Omental fat pad (tissue), 4 donors: ENCODE measurements around the gene ELOVL1. TPM values are rescaled to one million over a fixed set of nuclear protein-coding genes. Genes with fewer than 3 reads are reported as not detected.

ENCODE experiments used
- ATAC-seq: fragments of 150-250 bp; one replicate; pipeline ENCODE4 v1.9.1; 2016; ENCODE audit warnings: mild to moderate bottlenecking, moderate library complexity; ENCODE audit not compliant: low FRiP score
- DNase-seq: peaks from one replicate; pipeline ENCODE4 v3.0.0-alpha.2; 2019; ENCODE audit warnings: low spot score
- CTCF ChIP-seq, 3 donors: fragments of 450-650 bp; IDR thresholded peaks; one replicate each; pipeline ENCODE4 v1.5.1; 2016 to 2017; ENCODE audit warnings: antibody characterized with exemption in 3 of 3, mild to moderate bottlenecking in 3 of 3, moderate library complexity in 2 of 3
- total RNA-seq, 4 donors: library from RNA; depleted of rRNA; stranded (reverse); fragments of >200 nt; gene quantifications; one replicate each; pipeline ENCODE4 v1.1.0, GENCODE V29; 2016

ELOVL1 gene
- total RNA-seq, 4 donors from 2014 or later = 56.4 to 124 (median 78.2) TPM

- no peak for TF ChIP-seq CTCF (IDR thresholded peaks at IDR 0.05)
- DNase-seq (peak; percentile 96), ATAC-seq (peak; percentile 97)
These were observed 21.8 kb upstream of the ELOVL1 start, which contains the start of the genes MED8 and SZT2 for GRCh38 chr1:43389326-43390313. Gene MED8 (minus strand): TSS chr1:43389800. CDS start chr1:43389764, 36 bp downstream. Gene SZT2 (plus strand): TSS chr1:43389899. CDS start chr1:43389969, 70 bp downstream.

- ATAC-seq (no peak), DNase-seq (no peak)
- TF ChIP-seq CTCF (IDR thresholded peaks at IDR 0.05) = no peak
These were observed 20.8 kb upstream of the ELOVL1 start for GRCh38 chr1:43388613-43389012.

- ATAC-seq (no peak), DNase-seq (no peak)
- TF ChIP-seq CTCF (IDR thresholded peaks at IDR 0.05) = no peak
These were observed 20.3 kb upstream of the ELOVL1 start for GRCh38 chr1:43387976-43388599.

GRCh38 chr1:43386676-43387075 is 18.9 kb upstream of the ELOVL1 start:
- DNase-seq = no peak

GRCh38 chr1:43383449-43383848 is 15.6 kb upstream of the ELOVL1 start:
- no peak for TF ChIP-seq CTCF (IDR thresholded peaks at IDR 0.05)
- DNase-seq (no peak), ATAC-seq (no peak)

More at GRCh38 chr1:43386676-43387075, 18.9 kb upstream of the ELOVL1 start:
- TF ChIP-seq CTCF (IDR thresholded peaks at IDR 0.05) = no peak
- no peak for ATAC-seq

GRCh38 chr1:43382027-43382779 is 14.4 kb upstream of the ELOVL1 start:
- ATAC-seq (no peak), DNase-seq (no peak)
- no peak for TF ChIP-seq CTCF (IDR thresholded peaks at IDR 0.05)
